ENCODE results near the gene GNAL.

Gene GNAL

GRCh38 chr18:11664286-11664685, 24.8 kb upstream of the GNAL start:
- Mint-ChIP-seq H3K4me1 (ENCODE audit: low read depth) (no peaks in the 10 kb centered on the region), H3K9me3 (no peaks in the 10 kb centered on the region), H3K27me3 (peaks cover 4% of the 10 kb centered on the region), H3K36me3 (ENCODE audit: low read depth) (no peaks in the 10 kb centered on the region), H3K4me3 (no peak overlapping the region), H3K27ac (no peak overlapping the region)

- Mint-ChIP-seq H3K27me3 (peaks cover 4% of the 10 kb centered on the region), H3K27ac (no peak overlapping the region), H3K4me1 (ENCODE audit: low read depth) (no peaks in the 10 kb centered on the region), H3K4me3 (no peak overlapping the region), H3K9me3 (no peaks in the 10 kb centered on the region), H3K36me3 (ENCODE audit: low read depth) (no peaks in the 10 kb centered on the region)
Observed at GRCh38 chr18:11665146-11665545, 23.9 kb upstream of the GNAL start.

DNA sequence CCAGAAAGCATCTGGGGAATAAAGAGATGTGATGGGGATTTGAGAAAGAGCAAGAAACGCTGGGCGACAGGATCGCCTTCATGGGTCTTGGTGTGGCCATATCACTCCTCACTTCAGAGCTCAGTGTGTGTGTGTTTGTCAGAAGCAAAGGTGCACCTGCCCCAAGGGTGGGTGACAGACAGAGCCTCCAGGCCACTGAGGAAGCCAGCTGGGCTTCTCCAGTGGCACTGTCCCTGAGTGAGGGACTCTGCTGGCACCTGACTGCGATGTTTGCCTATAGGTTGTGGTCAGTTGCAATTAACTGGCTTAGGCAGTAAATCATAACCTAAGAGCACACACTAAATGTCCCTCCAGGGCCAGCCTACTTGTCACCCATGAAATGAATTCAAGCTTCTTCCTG, 23.5 kb upstream of the GNAL start:
- no peaks in the 10 kb centered on the region for H3K9me3 Mint-ChIP-seq
- H3K27me3 Mint-ChIP-seq = peaks cover 4% of the 10 kb centered on the region
- H3K27ac Mint-ChIP-seq = no peak overlapping the region
- no peaks in the 10 kb centered on the region for H3K4me1 Mint-ChIP-seq (ENCODE audit: low read depth)
- H3K36me3 Mint-ChIP-seq (ENCODE audit: low read depth) = no peaks in the 10 kb centered on the region
- no peak overlapping the region for H3K4me3 Mint-ChIP-seq

DNA sequence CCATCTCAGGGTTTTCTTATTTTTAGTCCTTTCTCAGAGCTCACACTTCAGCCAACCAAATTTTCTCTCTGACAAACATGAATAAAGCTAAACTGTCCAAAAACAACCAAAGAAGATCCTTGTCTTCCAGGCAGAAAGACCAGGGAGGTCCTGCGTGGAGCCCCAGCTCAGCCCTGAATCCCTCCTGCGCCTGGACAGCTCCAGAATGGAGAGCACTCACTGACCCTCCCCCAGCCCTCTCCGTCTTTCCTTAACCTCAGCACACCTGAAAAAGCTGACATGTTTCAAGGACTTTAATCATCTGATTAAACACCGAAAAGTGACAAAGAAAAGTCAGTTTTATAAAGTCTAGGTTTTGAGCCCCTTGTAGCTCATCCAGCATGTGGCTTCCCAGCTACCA, 22.9 kb upstream of the GNAL start:
- Mint-ChIP-seq H3K4me3 (no peak overlapping the region), H3K27ac (no peak overlapping the region), H3K4me1 (ENCODE audit: low read depth) (no peaks in the 10 kb centered on the region), H3K9me3 (no peaks in the 10 kb centered on the region), H3K27me3 (peaks cover 4% of the 10 kb centered on the region), H3K36me3 (ENCODE audit: low read depth) (no peaks in the 10 kb centered on the region)

- H3K27ac Mint-ChIP-seq = no peak overlapping the region
- H3K9me3 Mint-ChIP-seq = no peaks in the 10 kb centered on the region
- H3K4me3 Mint-ChIP-seq = no peak overlapping the region
- no peaks in the 10 kb centered on the region for H3K36me3 Mint-ChIP-seq (ENCODE audit: low read depth)
- no peaks in the 10 kb centered on the region for H3K4me1 Mint-ChIP-seq (ENCODE audit: low read depth)
- peaks cover 4% of the 10 kb centered on the region for H3K27me3 Mint-ChIP-seq
Observed at GRCh38 chr18:11666831-11667230, 22.2 kb upstream of the GNAL start.

DNA sequence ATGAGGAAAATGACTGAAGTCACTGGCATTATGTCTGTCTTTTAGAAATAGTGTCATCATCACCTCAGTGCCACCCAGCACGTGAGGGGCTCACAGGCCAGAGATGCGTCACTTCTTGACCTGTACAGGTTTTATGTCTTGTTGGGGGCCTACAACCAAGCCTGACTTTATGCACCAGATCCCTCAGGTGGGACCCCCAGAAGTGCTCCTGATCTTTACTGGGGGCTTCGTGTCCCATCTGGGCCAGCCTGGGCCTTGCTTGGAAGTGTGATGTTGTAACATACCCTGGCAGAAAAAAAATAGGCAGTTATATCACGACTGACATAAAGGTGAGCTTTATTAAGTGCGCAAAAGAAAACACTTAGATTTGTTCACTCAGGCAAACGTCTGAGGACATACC, 21.5 kb upstream of the GNAL start:
- Mint-ChIP-seq H3K4me3 (no peak overlapping the region), H3K27ac (no peak overlapping the region), H3K4me1 (ENCODE audit: low read depth) (no peaks in the 10 kb centered on the region), H3K27me3 (peaks cover 4% of the 10 kb centered on the region), H3K36me3 (ENCODE audit: low read depth) (no peaks in the 10 kb centered on the region), H3K9me3 (no peaks in the 10 kb centered on the region)

GRCh38 chr18:11668441-11669169, 20.5 kb upstream of the GNAL start:
- Mint-ChIP-seq H3K27ac (no peak overlapping the region), H3K27me3 (peaks cover 10% of the 10 kb centered on the region), H3K4me3 (no peak overlapping the region), H3K4me1 (ENCODE audit: low read depth) (no peaks in the 10 kb centered on the region), H3K36me3 (ENCODE audit: low read depth) (no peaks in the 10 kb centered on the region), H3K9me3 (no peaks in the 10 kb centered on the region)

DNA sequence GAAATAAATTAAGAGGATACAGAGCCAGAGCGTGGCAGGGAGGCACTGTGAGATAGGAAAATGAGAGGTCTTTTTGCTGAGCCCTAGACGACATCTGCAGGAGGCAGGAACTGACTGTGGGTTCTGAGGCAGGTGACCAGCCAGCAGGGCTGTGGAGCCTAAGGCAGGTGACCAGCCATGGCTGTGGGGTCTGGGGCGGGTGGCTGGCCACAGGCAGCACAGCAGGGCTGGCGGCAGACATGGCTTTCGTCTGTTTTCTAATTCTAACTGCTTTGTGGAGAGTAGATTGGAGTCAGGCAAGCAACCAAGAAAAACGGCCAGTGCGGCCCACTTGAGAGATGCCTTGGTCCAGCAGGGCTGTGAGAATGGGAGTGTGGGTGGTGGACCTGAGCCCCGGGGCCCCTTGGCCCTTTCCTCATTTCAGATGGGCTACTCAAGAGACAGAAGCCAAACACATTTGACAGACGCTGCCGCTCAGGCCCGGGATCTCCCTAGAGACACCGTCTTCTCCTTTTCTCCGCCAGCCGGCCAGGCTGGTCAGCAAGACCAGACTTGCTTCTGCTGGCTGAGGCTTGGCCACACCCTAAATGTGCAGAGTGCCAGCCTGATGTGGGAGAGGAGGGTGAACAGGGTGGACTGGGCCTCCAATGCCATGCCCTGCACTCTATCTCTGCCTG, 19.7 kb upstream of the GNAL start:
- Mint-ChIP-seq H3K27me3 (peaks cover 10% of the 10 kb centered on the region), H3K36me3 (ENCODE audit: low read depth) (no peaks in the 10 kb centered on the region), H3K9me3 (no peaks in the 10 kb centered on the region), H3K4me3 (no peak overlapping the region), H3K4me1 (ENCODE audit: low read depth) (no peaks in the 10 kb centered on the region), H3K27ac (no peak overlapping the region)

DNA sequence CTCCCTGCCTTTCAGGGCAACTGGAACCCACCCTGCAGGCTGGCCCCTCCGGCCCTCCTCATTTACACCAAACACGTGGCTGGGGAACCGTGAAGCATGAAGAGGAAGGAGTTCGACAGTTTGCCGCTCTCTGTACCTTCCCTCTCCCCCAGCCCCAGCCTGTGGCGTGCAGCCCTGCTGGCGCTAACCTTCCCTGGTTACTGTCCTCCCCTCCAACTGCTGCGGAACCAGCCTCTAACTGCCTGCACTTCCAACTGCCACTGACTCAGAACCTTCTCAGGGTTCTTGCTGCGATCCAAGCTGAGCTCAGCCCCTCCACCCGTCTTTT, 19.2 kb upstream of the GNAL start:
- Mint-ChIP-seq H3K9me3 (no peaks in the 10 kb centered on the region), H3K4me3 (no peak overlapping the region), H3K36me3 (ENCODE audit: low read depth) (no peaks in the 10 kb centered on the region), H3K27me3 (peaks cover 15% of the 10 kb centered on the region), H3K4me1 (ENCODE audit: low read depth) (no peaks in the 10 kb centered on the region), H3K27ac (no peak overlapping the region)

DNA sequence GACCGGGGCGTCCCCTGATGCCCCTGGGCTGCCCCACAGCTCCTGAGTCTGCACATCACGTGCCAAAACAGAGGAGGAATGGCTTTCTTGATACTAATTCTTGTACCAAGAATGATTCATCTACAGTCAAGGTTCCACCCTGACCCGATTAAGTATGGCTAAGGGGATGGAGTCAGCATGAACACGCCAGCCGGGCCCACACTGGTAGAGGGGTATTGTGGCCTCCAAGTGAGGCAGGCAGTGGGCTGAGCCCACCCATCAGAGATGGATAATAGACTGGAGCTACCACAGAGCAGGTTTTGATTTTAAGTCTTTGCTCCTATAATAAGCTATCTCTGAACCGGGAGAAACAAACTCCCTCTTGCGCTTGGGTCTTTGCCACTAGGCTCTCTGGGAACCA, 17.9 kb upstream of the GNAL start:
- Mint-ChIP-seq H3K4me1 (ENCODE audit: low read depth) (no peaks in the 10 kb centered on the region), H3K36me3 (ENCODE audit: low read depth) (no peaks in the 10 kb centered on the region), H3K4me3 (no peak overlapping the region), H3K9me3 (no peaks in the 10 kb centered on the region), H3K27ac (no peak overlapping the region), H3K27me3 (peaks cover 19% of the 10 kb centered on the region)

GRCh38 chr18:11672198-11672597, 16.9 kb upstream of the GNAL start:
- H3K9me3 Mint-ChIP-seq = no peaks in the 10 kb centered on the region
- no peaks in the 10 kb centered on the region for H3K4me1 Mint-ChIP-seq (ENCODE audit: low read depth)
- peaks cover 24% of the 10 kb centered on the region for H3K27me3 Mint-ChIP-seq
- no peak overlapping the region for H3K27ac Mint-ChIP-seq
- no peak overlapping the region for H3K4me3 Mint-ChIP-seq
- no peaks in the 10 kb centered on the region for H3K36me3 Mint-ChIP-seq (ENCODE audit: low read depth)

GRCh38 chr18:11672846-11673454, 16.1 kb upstream of the GNAL start:
- Mint-ChIP-seq H3K36me3 (ENCODE audit: low read depth) (no peaks in the 10 kb centered on the region), H3K9me3 (no peaks in the 10 kb centered on the region), H3K4me3 (no peak overlapping the region), H3K27ac (no peak overlapping the region), H3K27me3 (peaks cover 25% of the 10 kb centered on the region), H3K4me1 (ENCODE audit: low read depth) (no peaks in the 10 kb centered on the region)

DNA sequence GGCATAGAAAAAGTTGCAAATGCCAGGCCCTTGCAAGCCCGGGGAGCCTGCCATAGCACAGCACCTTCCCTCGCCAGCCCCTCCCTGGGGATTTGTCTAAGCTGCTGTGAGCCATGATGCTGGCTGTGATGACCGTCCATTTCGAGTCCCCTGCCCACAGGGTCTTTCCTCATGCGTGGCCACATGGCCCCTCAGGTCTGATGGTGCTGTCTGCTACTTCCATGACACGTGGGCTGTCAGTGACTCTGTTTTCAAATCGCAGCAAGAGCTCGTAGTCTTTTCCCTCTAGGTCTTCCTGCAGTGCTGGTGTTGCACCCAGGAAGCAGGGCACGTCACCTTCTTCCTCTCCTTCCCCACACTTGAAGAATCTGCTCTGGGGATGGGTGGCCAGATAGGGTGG, 15.5 kb upstream of the GNAL start:
- H3K4me1 Mint-ChIP-seq (ENCODE audit: low read depth) = no peaks in the 10 kb centered on the region
- H3K4me3 Mint-ChIP-seq = no peak overlapping the region
- H3K27me3 Mint-ChIP-seq = peaks cover 28% of the 10 kb centered on the region

DNA sequence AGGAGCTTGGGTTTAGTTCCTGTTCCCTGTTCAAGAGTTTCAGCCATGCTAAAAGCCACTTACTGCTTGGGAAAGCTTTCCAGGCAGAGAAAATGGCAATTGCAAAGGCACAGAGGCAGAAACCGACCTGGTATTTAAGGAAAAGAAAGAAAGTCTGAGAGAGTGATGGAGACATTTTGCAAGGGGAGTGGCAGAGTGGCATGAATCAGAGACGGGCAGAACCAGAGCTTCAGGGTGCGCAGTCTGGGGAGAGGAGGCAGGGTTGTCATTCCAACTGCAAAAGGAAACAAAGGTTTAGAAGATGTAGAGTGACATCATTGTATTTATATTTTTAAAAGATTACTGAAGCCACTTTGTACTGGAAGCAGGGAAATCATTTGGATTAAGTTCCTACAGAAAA, 14.9 kb upstream of the GNAL start:
- H3K4me3 Mint-ChIP-seq = no peak overlapping the region
- H3K27ac Mint-ChIP-seq = no peak overlapping the region
- H3K36me3 Mint-ChIP-seq (ENCODE audit: low read depth) = no peaks in the 10 kb centered on the region
- H3K4me1 Mint-ChIP-seq (ENCODE audit: low read depth) = no peaks in the 10 kb centered on the region
- no peaks in the 10 kb centered on the region for H3K9me3 Mint-ChIP-seq
- peaks cover 27% of the 10 kb centered on the region for H3K27me3 Mint-ChIP-seq

More for the DNA sequence above, 15.5 kb upstream of the GNAL start:
- Mint-ChIP-seq H3K36me3 (ENCODE audit: low read depth) (no peaks in the 10 kb centered on the region), H3K27ac (no peak overlapping the region), H3K9me3 (no peaks in the 10 kb centered on the region)

DNA sequence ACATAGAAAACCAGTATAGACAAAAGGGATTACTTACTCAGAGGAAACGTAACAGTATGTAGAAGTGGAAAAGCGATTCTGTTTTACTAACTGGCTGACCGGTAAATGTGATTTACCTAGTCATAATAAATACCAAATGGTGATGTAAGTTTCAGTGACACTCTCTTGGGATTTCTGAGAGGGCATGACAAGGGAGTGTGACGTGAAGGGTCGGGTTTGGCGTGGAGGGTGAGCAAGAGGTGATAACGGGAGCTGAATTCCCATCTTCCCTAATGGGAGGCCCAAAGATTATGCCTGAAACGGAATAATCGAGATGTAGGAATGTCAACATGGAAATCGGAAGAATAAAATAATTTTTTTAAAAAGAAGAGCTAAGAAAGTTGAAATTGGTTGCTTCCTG, 12.7 kb upstream of the GNAL start:
- Mint-ChIP-seq H3K4me1 (ENCODE audit: low read depth) (no peaks in the 10 kb centered on the region), H3K4me3 (no peak overlapping the region), H3K27ac (no peak overlapping the region), H3K9me3 (no peaks in the 10 kb centered on the region), H3K27me3 (peaks cover 42% of the 10 kb centered on the region), H3K36me3 (ENCODE audit: low read depth) (no peaks in the 10 kb centered on the region)

DNA sequence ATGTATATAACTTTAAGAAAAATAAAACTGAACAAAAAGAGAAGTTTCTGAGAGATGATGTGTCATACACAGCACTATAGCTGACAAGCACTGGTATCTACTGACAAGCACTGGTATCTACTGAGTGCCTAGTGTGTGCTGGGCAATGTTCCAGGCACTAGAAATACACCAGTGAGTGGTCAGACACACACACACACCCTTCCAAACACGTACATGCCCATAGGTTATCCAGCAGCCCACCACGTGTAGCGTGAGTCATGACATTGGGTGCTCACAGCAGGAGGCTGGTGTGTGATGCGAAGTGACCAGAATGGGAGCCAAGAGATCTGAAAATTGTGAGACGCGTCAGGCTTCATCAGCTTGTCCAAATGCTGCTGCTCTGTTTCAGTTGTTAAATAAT, 12.2 kb upstream of the GNAL start:
- Mint-ChIP-seq H3K4me3 (no peak overlapping the region), H3K4me1 (ENCODE audit: low read depth) (no peaks in the 10 kb centered on the region), H3K36me3 (ENCODE audit: low read depth) (no peaks in the 10 kb centered on the region), H3K9me3 (no peaks in the 10 kb centered on the region), H3K27me3 (peaks cover 42% of the 10 kb centered on the region), H3K27ac (no peak overlapping the region)

Data from stimulated activated naive CD8-positive, alpha-beta T cell treated with anti-CD3 and anti-CD28 coated beads, Interleukin-15, Interleukin-2, amounts not matched to agents 100 ng/mL and 50 ng/mL, for 24 hours (primary cell).